MCF 10A (cell line): Measurements from ENCODE around the gene SART3. TPM values are rescaled to one million over a fixed set of nuclear protein-coding genes. Genes with fewer than 3 reads are reported as not detected.

Experiments used
- BruUV-seq: library from RNA; stranded (reverse); fragments of 400-500 nt; replicated peaks from 2 replicates; lab custom pipeline; 2021; lab: Mats Ljungman, UMichigan
- CTCF ChIA-PET: fragments of 300-600 bp; sonication (Branson Sonifier 250); formaldehyde crosslinking; extraction: SDS; loops from one replicate; lab custom pipeline; 2021; ENCODE audit warnings: antibody characterized with exemption, inconsistent platforms; lab: Yijun Ruan, JAX
- POLR2A ChIA-PET: fragments of 300-600, 350-650 bp; sonication (Branson Sonifier 250); formaldehyde crosslinking; extraction: SDS; loops from one replicate; lab custom pipeline; 2020; ENCODE audit warnings: antibody characterized with exemption, inconsistent platforms; lab: Yijun Ruan, JAX
- DNase-seq: peaks from one replicate; pipeline ENCODE4 v3.0.0-alpha.2; 2018; ENCODE audit not compliant: unreplicated experiment
- H3K27ac Mint-ChIP-seq: one replicate; pipeline ENCODE4 v1.8.0; 2022; ENCODE audit warnings: mild to moderate bottlenecking, low read depth, mixed read lengths; ENCODE audit not compliant: unreplicated experiment
- H3K27me3 Mint-ChIP-seq: one replicate; pipeline ENCODE4 v1.8.0; 2022; ENCODE audit warnings: mixed read lengths; ENCODE audit not compliant: insufficient read depth, unreplicated experiment
- H3K36me3 Mint-ChIP-seq: one replicate; pipeline ENCODE4 v1.8.0; 2022; ENCODE audit warnings: mild to moderate bottlenecking, moderate library complexity, mixed read lengths; ENCODE audit not compliant: insufficient read depth, unreplicated experiment
- H3K4me1 Mint-ChIP-seq: one replicate; pipeline ENCODE4 v1.8.0; 2022; ENCODE audit warnings: mixed read lengths; ENCODE audit not compliant: insufficient read depth, unreplicated experiment
- H3K4me3 Mint-ChIP-seq: one replicate; pipeline ENCODE4 v1.8.0; 2022; ENCODE audit warnings: mild to moderate bottlenecking, moderate library complexity, mixed read lengths; ENCODE audit not compliant: unreplicated experiment
- H3K9me3 Mint-ChIP-seq: one replicate; pipeline ENCODE4 v1.8.0; 2022; ENCODE audit warnings: mixed read lengths; ENCODE audit not compliant: unreplicated experiment
- intact Hi-C: fragments of 100-400 bp; cut with micrococcal nuclease; formaldehyde crosslinking; loops from 2 replicates; pipeline ENCODE4 v1.14.1; 2022
- total RNA-seq: library from RNA; stranded (reverse); gene quantifications from 2 replicates; pipeline ENCODE4 v1.2.3, GENCODE V29; 2022
- TF ChIP-seq, protein P1 (sequence below): fragments of 200-600 bp; IDR thresholded peaks from one replicate; pipeline ENCODE4 v1.8.0; 2022; ENCODE audit warnings: antibody characterized with exemption, mild to moderate bottlenecking; ENCODE audit not compliant: unreplicated experiment

The SART3 gene
- total RNA-seq, 1 experiment from 2014 or later = 73.4 TPM

- TF ChIP-seq, protein P1, sequence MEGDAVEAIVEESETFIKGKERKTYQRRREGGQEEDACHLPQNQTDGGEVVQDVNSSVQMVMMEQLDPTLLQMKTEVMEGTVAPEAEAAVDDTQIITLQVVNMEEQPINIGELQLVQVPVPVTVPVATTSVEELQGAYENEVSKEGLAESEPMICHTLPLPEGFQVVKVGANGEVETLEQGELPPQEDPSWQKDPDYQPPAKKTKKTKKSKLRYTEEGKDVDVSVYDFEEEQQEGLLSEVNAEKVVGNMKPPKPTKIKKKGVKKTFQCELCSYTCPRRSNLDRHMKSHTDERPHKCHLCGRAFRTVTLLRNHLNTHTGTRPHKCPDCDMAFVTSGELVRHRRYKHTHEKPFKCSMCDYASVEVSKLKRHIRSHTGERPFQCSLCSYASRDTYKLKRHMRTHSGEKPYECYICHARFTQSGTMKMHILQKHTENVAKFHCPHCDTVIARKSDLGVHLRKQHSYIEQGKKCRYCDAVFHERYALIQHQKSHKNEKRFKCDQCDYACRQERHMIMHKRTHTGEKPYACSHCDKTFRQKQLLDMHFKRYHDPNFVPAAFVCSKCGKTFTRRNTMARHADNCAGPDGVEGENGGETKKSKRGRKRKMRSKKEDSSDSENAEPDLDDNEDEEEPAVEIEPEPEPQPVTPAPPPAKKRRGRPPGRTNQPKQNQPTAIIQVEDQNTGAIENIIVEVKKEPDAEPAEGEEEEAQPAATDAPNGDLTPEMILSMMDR = no peak
- BruUV-seq = no TSS peak
- CTCF ChIA-PET = interaction anchor here (3.0 kb wide), 1 partner anchor 16 kb away, joined by 7 read pairs; no protein-coding TSS in a partner anchor
Measured at GRCh38 chr12:108602209-108602705, 41.3 kb upstream of the SART3 start.

DNA sequence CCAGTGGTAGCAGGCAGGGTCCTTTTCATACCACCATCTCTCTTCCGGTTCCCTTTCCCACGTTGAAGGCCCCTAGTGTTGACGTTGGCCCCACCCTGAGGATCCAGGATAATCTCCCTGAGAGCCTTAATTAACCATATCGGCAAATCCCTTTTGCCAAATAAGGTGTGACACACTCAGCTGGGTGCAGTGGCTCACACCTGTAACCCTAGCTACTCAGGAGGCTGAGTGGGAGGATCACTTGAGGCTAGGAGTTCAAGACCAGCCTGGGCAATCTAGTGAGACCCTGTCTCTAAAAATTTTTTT, 39.7 kb upstream of the SART3 start:
- POLR2A ChIA-PET = interaction anchor here (0.6 kb wide), 1 partner anchor 61 kb away, joined by 4 read pairs; no protein-coding TSS in a partner anchor
- Mint-ChIP-seq H3K27ac (no peak overlapping the region), H3K36me3 (no peaks in the 10 kb centered on the region), H3K9me3 (no peaks in the 10 kb centered on the region), H3K4me1 (no peaks in the 10 kb centered on the region), H3K27me3 (no peaks in the 10 kb centered on the region), H3K4me3 (no peak overlapping the region)
- CTCF ChIA-PET = interaction anchor here (0.6 to 3.0 kb wide), 5 partner anchors 12 to 133 kb away, joined by 3 to 7 read pairs (median 3); no protein-coding TSS in a partner anchor
- no TSS peak for BruUV-seq
- no peak for DNase-seq
- TF ChIP-seq, protein P1 = no peak
- intact Hi-C loops = no loop called here

More at GRCh38 chr12:108602209-108602705, 41.3 kb upstream of the SART3 start:
- no peak for DNase-seq
- POLR2A ChIA-PET = no interaction called here
- H3K9me3 Mint-ChIP-seq = no peaks in the 10 kb centered on the region
- H3K27ac Mint-ChIP-seq = no peak overlapping the region
- H3K36me3 Mint-ChIP-seq = no peaks in the 10 kb centered on the region
- H3K4me1 Mint-ChIP-seq = no peaks in the 10 kb centered on the region
- H3K27me3 Mint-ChIP-seq = no peaks in the 10 kb centered on the region
- intact Hi-C loops = no loop called here
- no peak overlapping the region for H3K4me3 Mint-ChIP-seq

DNA sequence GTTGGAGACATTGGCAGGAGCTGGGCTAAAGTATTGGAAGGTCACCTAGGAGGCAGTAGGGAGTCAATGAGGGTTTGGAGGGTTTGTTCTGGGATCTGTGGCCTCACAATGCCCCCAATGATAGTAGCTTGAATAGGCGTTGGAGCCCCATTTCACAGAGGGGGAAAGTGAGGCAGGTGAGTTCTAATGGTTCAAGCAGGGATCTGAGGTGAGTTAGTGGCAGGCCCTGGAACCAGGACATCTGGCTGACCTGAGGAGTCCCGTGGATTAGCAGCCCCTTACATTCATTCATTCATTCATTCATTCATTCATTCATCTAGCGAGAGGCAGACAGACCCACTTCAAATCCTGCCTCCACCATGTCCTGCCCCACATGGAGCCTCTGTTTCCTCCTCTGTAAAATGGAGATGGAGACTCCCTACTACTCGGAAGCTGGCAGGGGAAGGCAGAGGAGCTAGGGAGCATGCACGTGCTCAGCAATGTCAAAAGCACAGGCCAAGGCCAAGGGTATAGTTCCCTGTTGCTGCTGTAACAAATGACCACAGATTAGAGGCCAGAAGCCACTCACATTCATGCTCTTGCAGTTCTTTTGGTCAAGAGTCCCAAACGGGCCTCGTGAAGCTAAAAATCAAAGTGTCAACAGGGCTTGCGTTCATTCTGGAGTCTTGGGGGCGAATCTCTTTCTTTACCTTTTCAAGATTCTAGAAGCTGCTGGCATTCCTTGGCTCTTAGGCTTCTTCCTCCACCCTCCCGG, 39.2 kb upstream of the SART3 start:
- no peaks in the 10 kb centered on the region for H3K27me3 Mint-ChIP-seq
- BruUV-seq = no TSS peak
- no peaks in the 10 kb centered on the region for H3K36me3 Mint-ChIP-seq
- no peak for DNase-seq
- intact Hi-C loops = no loop called here
- CTCF ChIA-PET = interaction anchor here (1.5 to 3.0 kb wide), 2 partner anchors 18 to 35 kb away, joined by 4 to 7 read pairs; no protein-coding TSS in a partner anchor
- TF ChIP-seq, protein P1 = no peak
- POLR2A ChIA-PET = interaction anchor here (0.6 kb wide), 1 partner anchor 61 kb away, joined by 4 read pairs; no protein-coding TSS in a partner anchor
- no peaks in the 10 kb centered on the region for H3K4me1 Mint-ChIP-seq
- H3K27ac Mint-ChIP-seq = no peak overlapping the region
- no peak overlapping the region for H3K4me3 Mint-ChIP-seq
- no peaks in the 10 kb centered on the region for H3K9me3 Mint-ChIP-seq

DNA sequence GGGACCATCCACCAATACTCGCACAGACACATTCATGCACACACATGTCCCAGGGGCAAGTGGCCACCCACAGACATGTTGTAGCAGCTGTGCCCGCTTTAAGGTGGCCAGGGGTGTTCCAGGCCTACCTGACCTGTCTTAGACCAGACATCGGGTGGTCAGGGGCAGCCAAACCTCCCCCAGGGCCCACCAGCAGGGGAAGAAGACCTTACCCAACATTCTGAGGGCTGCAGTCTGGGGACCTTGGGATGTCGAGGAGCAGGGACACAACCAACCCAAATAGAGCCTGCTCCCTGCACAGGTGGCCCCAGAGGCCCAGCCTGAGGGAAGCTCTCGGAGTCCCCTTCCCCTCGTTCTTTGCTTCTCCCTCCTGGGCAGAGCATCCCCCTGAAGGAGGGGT, 38.6 kb upstream of the SART3 start:
- H3K27ac Mint-ChIP-seq = no peak overlapping the region
- TF ChIP-seq, protein P1 = no peak

More for the DNA sequence above, 38.6 kb upstream of the SART3 start:
- ChIA-PET POLR2A (no interaction called here), CTCF (interaction anchor here (1.5 to 3.0 kb wide), 2 partner anchors 19 to 35 kb away, joined by 4 to 7 read pairs; no protein-coding TSS in a partner anchor)
- DNase-seq = no peak
- H3K4me1 Mint-ChIP-seq = no peaks in the 10 kb centered on the region
- no peak overlapping the region for H3K4me3 Mint-ChIP-seq
- intact Hi-C loops = no loop called here
- no peaks in the 10 kb centered on the region for H3K9me3 Mint-ChIP-seq
- no TSS peak for BruUV-seq
- no peaks in the 10 kb centered on the region for H3K27me3 Mint-ChIP-seq
- no peaks in the 10 kb centered on the region for H3K36me3 Mint-ChIP-seq
